ENCODE data around the gene KIDINS220.
A peak's percentile ranks its signal among the peaks of the same experiment; 100 is the strongest.

KIDINS220 gene

GRCh38 chr2:8805278-8806210 lies 31.9 kb downstream of the KIDINS220 start:
- DNase-seq (ENCODE audit: low read depth), result peak; percentile 20

- peak; percentile 94 for DNase-seq (ENCODE audit: low read depth)
Observed at GRCh38 chr2:8803658-8804379, 33.6 kb downstream of the KIDINS220 start.

GRCh38 chr2:8802741-8803140 lies 34.7 kb downstream of the KIDINS220 start:
- no peak for DNase-seq (ENCODE audit: low read depth)

- no peak for DNase-seq (ENCODE audit: low read depth)
Observed at GRCh38 chr2:8800821-8801220, 36.6 kb downstream of the KIDINS220 start.

- DNase-seq (ENCODE audit: low read depth), result no peak
Observed at GRCh38 chr2:8800218-8800617, 37.2 kb downstream of the KIDINS220 start.

- no peak for DNase-seq (ENCODE audit: low read depth)
Observed at GRCh38 chr2:8799004-8799403, 38.4 kb downstream of the KIDINS220 start.

- no peak for DNase-seq (ENCODE audit: low read depth)
Observed at GRCh38 chr2:8798393-8798792, 39.0 kb downstream of the KIDINS220 start.

GRCh38 chr2:8797682-8798081 lies 39.7 kb downstream of the KIDINS220 start:
- peak; percentile 25 for DNase-seq (ENCODE audit: low read depth)

- DNase-seq (ENCODE audit: low read depth), result peak; percentile 14
Observed at GRCh38 chr2:8796878-8797550, 40.4 kb downstream of the KIDINS220 start.

- no peak for DNase-seq (ENCODE audit: low read depth)
Observed at GRCh38 chr2:8796315-8796848, 41.0 kb downstream of the KIDINS220 start.

- peak; percentile 98 for DNase-seq (ENCODE audit: low read depth)
Observed at GRCh38 chr2:8794923-8795825, 42.2 kb downstream of the KIDINS220 start.

- no peak for DNase-seq (ENCODE audit: low read depth)
Observed at GRCh38 chr2:8790739-8791162, 46.7 kb downstream of the KIDINS220 start.

- DNase-seq (ENCODE audit: low read depth), result no peak
Observed at GRCh38 chr2:8786463-8786862, 51.0 kb downstream of the KIDINS220 start.

GRCh38 chr2:8779795-8780671 lies 57.4 kb downstream of the KIDINS220 start:
- DNase-seq (ENCODE audit: low read depth), result no peak

GRCh38 chr2:8774371-8774770 lies 63.0 kb downstream of the KIDINS220 start:
- no peak for DNase-seq (ENCODE audit: low read depth)

- peak; percentile 29 for DNase-seq (ENCODE audit: low read depth)
Observed at GRCh38 chr2:8767324-8767723, 70.1 kb downstream of the KIDINS220 start.

- peak; percentile 44 for DNase-seq (ENCODE audit: low read depth)
Observed at GRCh38 chr2:8761529-8762164, 75.8 kb downstream of the KIDINS220 start.

- no peak for DNase-seq (ENCODE audit: low read depth)
Observed at GRCh38 chr2:8756716-8757115, 80.7 kb downstream of the KIDINS220 start.

- no peak for DNase-seq (ENCODE audit: low read depth)
Observed at GRCh38 chr2:8756230-8756629, 81.2 kb downstream of the KIDINS220 start.

Measured in amniotic epithelial cell (primary cell).